ENCODE data around the gene MCC.

MCC gene

GRCh38 chr5:113192541-113192940 lies 295.7 kb downstream of the MCC start:
- no peak for DNase-seq (ENCODE audit: low spot score)
- H3K27ac ChIP-seq = no peak overlapping the region
- TF ChIP-seq CTCF (conservative IDR thresholded peaks at IDR 0.05; ENCODE audit: low read depth) = no peak
- ChIA-PET POLR2A (ENCODE audit: low non-redundant PET) (no interaction called here), CTCF (interaction anchor here (0.6 kb wide), 2 partner anchors 9 to 38 kb away, joined by 3 to 4 read pairs; no protein-coding TSS in a partner anchor)

- no peak overlapping the region for H3K27ac ChIP-seq
- ChIA-PET CTCF (no interaction called here), POLR2A (ENCODE audit: low non-redundant PET) (no interaction called here)
- no peak for TF ChIP-seq CTCF (conservative IDR thresholded peaks at IDR 0.05; ENCODE audit: low read depth)
- peak; percentile 71 for DNase-seq (ENCODE audit: low spot score)
These were observed 297.9 kb downstream of the MCC start for GRCh38 chr5:113190347-113190746.

- no peak for DNase-seq (ENCODE audit: low spot score)
- ChIA-PET CTCF (no interaction called here), POLR2A (ENCODE audit: low non-redundant PET) (no interaction called here)
- H3K27ac ChIP-seq = no peak overlapping the region
- no peak for TF ChIP-seq CTCF (conservative IDR thresholded peaks at IDR 0.05; ENCODE audit: low read depth)
These were observed 299.0 kb downstream of the MCC start for GRCh38 chr5:113189291-113189690.

- CTCF ChIA-PET = interaction anchor here (0.7 kb wide), 1 partner anchor 13 kb away, joined by 3 read pairs; no protein-coding TSS in a partner anchor
- DNase-seq (ENCODE audit: low spot score) = no peak
- no peak overlapping the region for H3K27ac ChIP-seq
- TF ChIP-seq CTCF (conservative IDR thresholded peaks at IDR 0.05; ENCODE audit: low read depth) = no peak
- POLR2A ChIA-PET (ENCODE audit: low non-redundant PET) = no interaction called here
These were observed 299.8 kb downstream of the MCC start for GRCh38 chr5:113188436-113188835.

- CTCF ChIA-PET = interaction anchor here (0.7 kb wide), 1 partner anchor 13 kb away, joined by 3 read pairs; no protein-coding TSS in a partner anchor
- H3K27ac ChIP-seq = no peak overlapping the region
- no peak for DNase-seq (ENCODE audit: low spot score)
- POLR2A ChIA-PET (ENCODE audit: low non-redundant PET) = no interaction called here
- no peak for TF ChIP-seq CTCF (conservative IDR thresholded peaks at IDR 0.05; ENCODE audit: low read depth)
These were observed 300.3 kb downstream of the MCC start for GRCh38 chr5:113187906-113188305.

GRCh38 chr5:113186061-113186460 lies 302.2 kb downstream of the MCC start:
- no peak for TF ChIP-seq CTCF (conservative IDR thresholded peaks at IDR 0.05; ENCODE audit: low read depth)
- no peak for DNase-seq (ENCODE audit: low spot score)
- ChIA-PET CTCF (no interaction called here), POLR2A (ENCODE audit: low non-redundant PET) (no interaction called here)
- no peak overlapping the region for H3K27ac ChIP-seq

GRCh38 chr5:113183694-113184093 lies 304.6 kb downstream of the MCC start:
- no peak for TF ChIP-seq CTCF (conservative IDR thresholded peaks at IDR 0.05; ENCODE audit: low read depth)
- H3K27ac ChIP-seq = no peak overlapping the region
- ChIA-PET CTCF (no interaction called here), POLR2A (ENCODE audit: low non-redundant PET) (interaction anchor here (0.7 kb wide), 1 partner anchor 138 kb away, joined by 17 read pairs; no protein-coding TSS in a partner anchor)
- DNase-seq (ENCODE audit: low spot score) = no peak
